Epithelial cell of esophagus (primary cell): Measurements from ENCODE around the gene NBAS.

Experiments
- DNase-seq: peaks from one replicate; pipeline ENCODE4 v3.0.0; 2010; ENCODE audit warnings: low read depth
- H3K4me3 ChIP-seq: 2 replicates; pipeline ENCODE4 v1.5.1; 2011; ENCODE audit warnings: mild to moderate bottlenecking, low read length, control low read depth
- CTCF ChIP-seq: IDR thresholded peaks from 2 replicates; pipeline ENCODE4 v1.5.1; 2011; ENCODE audit warnings: low read depth, mild to moderate bottlenecking, low read length, control low read depth, inconsistent platforms; ENCODE audit not compliant: insufficient read depth; ENCODE audit errors: missing control alignments

The NBAS gene

GRCh38 chr2:15169326-15170069, 391.6 kb downstream of the NBAS start:
- no peak for TF ChIP-seq CTCF
- H3K4me3 ChIP-seq: no peak overlapping the region
- DNase-seq: peak; percentile 93

- no peak for TF ChIP-seq CTCF
- no peak overlapping the region for H3K4me3 ChIP-seq
- no peak for DNase-seq
Observed at GRCh38 chr2:15168116-15168515, 393.0 kb downstream of the NBAS start.

GRCh38 chr2:15166878-15167277, 394.3 kb downstream of the NBAS start:
- no peak overlapping the region for H3K4me3 ChIP-seq
- TF ChIP-seq CTCF: no peak
- DNase-seq: no peak

GRCh38 chr2:15163326-15163725, 397.8 kb downstream of the NBAS start:
- TF ChIP-seq CTCF: no peak
- DNase-seq: no peak
- H3K4me3 ChIP-seq: no peak overlapping the region

- no peak overlapping the region for H3K4me3 ChIP-seq
- TF ChIP-seq CTCF: no peak
- no peak for DNase-seq
Observed at GRCh38 chr2:15162620-15163019, 398.5 kb downstream of the NBAS start.

- peak; percentile 33 for DNase-seq
- H3K4me3 ChIP-seq: no peak overlapping the region
- TF ChIP-seq CTCF: no peak
Observed at GRCh38 chr2:15160201-15160991, 400.7 kb downstream of the NBAS start.
